K562 (cell line): ENCODE measurements around the gene NOA1. TPM values are rescaled to one million over a fixed set of nuclear protein-coding genes. Genes with fewer than 3 reads are reported as not detected.

Experiments
- ATF7 ChIP-seq: fragments of 450-650 bp; IDR thresholded peaks from 2 replicates; pipeline ENCODE4 v1.7.1; 2014; ENCODE audit warnings: mild to moderate bottlenecking, moderate library complexity
- CBX8 ChIP-seq: fragments of 200-600 bp; sonication (generic); IDR thresholded peaks from 2 replicates; pipeline ENCODE4 v1.6.1; 2012; ENCODE audit warnings: borderline replicate concordance, mixed run types, low read depth, mild to moderate bottlenecking, moderate library complexity, mixed read lengths, low read length, control low read depth, inconsistent platforms; ENCODE audit not compliant: poor library complexity, severe bottlenecking; ENCODE audit errors: extremely low read depth
- E2F3 ChIP-seq: fragments of 250-450 bp; sonication (Bioruptor Pico); IDR thresholded peaks from 2 replicates; pipeline ENCODE4 v1.4.0; 2020; ENCODE audit warnings: mild to moderate bottlenecking
- EP400 ChIP-seq: fragments of 450-650 bp; IDR thresholded peaks from 2 replicates; pipeline ENCODE4 v1.6.1; 2017; ENCODE audit warnings: antibody characterized with exemption, mild to moderate bottlenecking, moderate library complexity
- KLF16 ChIP-seq: IDR thresholded peaks from 2 replicates; pipeline ENCODE4 v1.6.1; 2016; ENCODE audit warnings: antibody characterized with exemption
- L3MBTL2 ChIP-seq: fragments of 450-650 bp; IDR thresholded peaks from 2 replicates; pipeline ENCODE4 v1.6.1; 2016; ENCODE audit warnings: mild to moderate bottlenecking, moderate library complexity
- LCOR ChIP-seq: sonication (generic); formaldehyde crosslinking; IDR thresholded peaks from 2 replicates; pipeline ENCODE4 v1.8.0; 2022; ENCODE audit warnings: mild to moderate bottlenecking, missing genetic modification reagents
- MTA3 ChIP-seq: fragments of 450-650 bp; formaldehyde crosslinking; IDR thresholded peaks from 2 replicates; pipeline ENCODE4 v1.6.1; 2017; ENCODE audit warnings: mild to moderate bottlenecking, borderline replicate concordance
- NBN ChIP-seq: fragments of 450-650 bp; IDR thresholded peaks from 2 replicates; pipeline ENCODE4 v1.6.1; 2016; ENCODE audit warnings: low read depth, mild to moderate bottlenecking
- RAD51 ChIP-seq: fragments of 450-650 bp; IDR thresholded peaks from 2 replicates; pipeline ENCODE4 v1.7.1; 2016; ENCODE audit warnings: low read depth, mild to moderate bottlenecking, borderline replicate concordance
- RBM39 ChIP-seq: fragments of 200-400 bp; formaldehyde crosslinking; optimal IDR thresholded peaks from 2 replicates; pipeline ENCODE3; 2018; ENCODE audit warnings: low read depth, low read length
- RCOR1 ChIP-seq, 2 experiments: IDR thresholded peaks; 2 replicates each; pipeline ENCODE4 v1.6.1; 2012; ENCODE audit warnings: low read depth in 2 of 2, low read length in 2 of 2, borderline replicate concordance in 1 of 2, improper control_type of control experiment in 1 of 2
- RUNX1 ChIP-seq: sonication (generic); IDR thresholded peaks from 2 replicates; pipeline ENCODE4 v1.6.1; 2016; ENCODE audit warnings: antibody characterized with exemption, low read depth
- SIN3B ChIP-seq: fragments of 450-650 bp; IDR thresholded peaks from 2 replicates; pipeline ENCODE4 v1.6.1; 2017; ENCODE audit warnings: low read depth, mild to moderate bottlenecking, moderate library complexity
- SP1 ChIP-seq: sonication (generic); formaldehyde crosslinking; IDR thresholded peaks from 2 replicates; pipeline ENCODE4 v1.8.1; 2022; ENCODE audit warnings: mild to moderate bottlenecking, missing genetic modification reagents
- SRF ChIP-seq, 2 experiments: fragments of 250-450, 450-650 bp in 1 of 2; sonication (Bioruptor Pico) in 1 of 2; sonication (generic) in 1 of 2; formaldehyde crosslinking; IDR thresholded peaks; 2 replicates each; pipeline versions ENCODE4 v1.5.0 to v1.5.1; 2020 to 2022; ENCODE audit warnings: mild to moderate bottlenecking in 1 of 2, missing genetic modification reagents in 1 of 2
- TAF1 ChIP-seq: IDR thresholded peaks from 2 replicates; pipeline ENCODE4 v1.6.1; 2011; ENCODE audit warnings: mild to moderate bottlenecking, low read length, moderate library complexity; ENCODE audit not compliant: insufficient read depth, control insufficient read depth, severe bottlenecking; ENCODE audit errors: extremely low read depth
- ZEB2 ChIP-seq: fragments of 450-650 bp; IDR thresholded peaks from 2 replicates; pipeline ENCODE4 v1.6.1; 2016
- ZNF507 ChIP-seq: conservative IDR thresholded peaks from 2 replicates; pipeline ENCODE4 v1.6.1; 2017; ENCODE audit warnings: missing genetic modification characterization, missing compliant biosample characterization
- ZNF561 ChIP-seq: fragments of 450-650 bp; formaldehyde crosslinking; conservative IDR thresholded peaks from 2 replicates; pipeline ENCODE4 v1.4.0; 2020; ENCODE audit warnings: mild to moderate bottlenecking, moderate library complexity
- ZNF77 ChIP-seq: fragments of 250-450 bp; sonication (Bioruptor Pico); IDR thresholded peaks from 2 replicates; pipeline ENCODE4 v1.5.0; 2020
- polyA plus RNA-seq, 8 experiments: library from polyadenylated mRNA; depleted of rRNA in 4 of 8; stranded (reverse) in 5 of 8; unstranded in 3 of 8; fragments of >200 nt; fragmentation: Nextera tagmentation in 2 of 8; fragmentation: Illumina TruSeq in 1 of 8; extraction: Ambion mirVana in 2 of 8; extraction: Trizol in 1 of 8; gene quantifications; 2 replicates each; pipeline versions ENCODE4 v1.2.1 to v1.2.3, GENCODE V29; 2011 to 2014; ENCODE audit warnings: inconsistent platforms in 1 of 8, missing spikeins in 1 of 8
- total RNA-seq, 7 experiments: library from RNA; depleted of rRNA in 6 of 7; stranded (reverse); fragments of >200 nt in 6 of 7; fragmentation: Illumina TruSeq in 2 of 7; extraction: Trizol in 2 of 7; gene quantifications; 2 replicates each; pipeline versions ENCODE4 v1.2.1 to v1.2.3, GENCODE V29; 2011 to 2021; ENCODE audit warnings: low replicate concordance in 1 of 7
- TF ChIP-seq, protein P1 (sequence below): sonication (generic); formaldehyde crosslinking; IDR thresholded peaks from 2 replicates; pipeline ENCODE4 v1.8.0; 2022; ENCODE audit warnings: mild to moderate bottlenecking, missing genetic modification reagents
- TF ChIP-seq, protein P2 (sequence below): sonication (generic); formaldehyde crosslinking; IDR thresholded peaks from 2 replicates; pipeline ENCODE4 v1.8.0; 2022; ENCODE audit warnings: missing genetic modification reagents, mild to moderate bottlenecking, moderate library complexity, borderline replicate concordance
- TF ChIP-seq, protein P3 (sequence below): sonication (generic); formaldehyde crosslinking; IDR thresholded peaks from 2 replicates; pipeline ENCODE4 v1.8.1; 2023; ENCODE audit warnings: missing genetic modification reagents, mild to moderate bottlenecking, borderline replicate concordance

The NOA1 gene
- total and polyA plus RNA-seq, 9 of the 15 experiments (the other 6 are each of a cell fraction or from before 2014, with no cell fraction given) = 2.6 to 26.6 (median 16.7) TPM

DNA sequence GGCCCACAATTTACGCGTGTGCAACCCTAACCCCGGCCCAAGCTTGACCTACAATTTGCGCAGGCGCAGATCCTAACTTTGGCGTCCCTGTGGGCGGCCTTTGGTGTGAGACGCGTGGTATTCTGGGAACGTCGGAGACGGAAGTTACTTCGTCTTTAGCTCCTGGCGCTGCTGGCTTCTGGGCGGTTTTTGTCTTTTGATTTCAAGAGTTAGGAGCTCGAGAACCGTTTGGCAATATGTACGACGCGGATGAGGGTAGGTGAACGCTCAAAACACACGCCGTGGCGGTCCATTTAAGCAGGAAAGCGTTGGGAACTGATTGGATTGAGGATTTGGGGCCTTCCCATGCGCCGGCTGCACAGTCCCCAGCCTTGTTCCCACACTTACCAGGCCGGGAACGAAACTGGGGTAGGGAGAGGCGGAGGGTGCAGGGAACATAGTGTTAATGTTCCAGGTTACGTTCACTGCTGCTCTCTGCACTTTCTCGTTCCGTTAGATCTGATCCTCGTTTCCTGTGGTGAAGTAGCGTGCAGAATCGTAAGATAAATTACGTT is 1.4 kb upstream of the NOA1 start, which contains the start of gene POLR2B (continued):
- peak; percentile 51; the same call in 1 of the 2 replicates for TF ChIP-seq SP1
- TF ChIP-seq, protein P1, sequence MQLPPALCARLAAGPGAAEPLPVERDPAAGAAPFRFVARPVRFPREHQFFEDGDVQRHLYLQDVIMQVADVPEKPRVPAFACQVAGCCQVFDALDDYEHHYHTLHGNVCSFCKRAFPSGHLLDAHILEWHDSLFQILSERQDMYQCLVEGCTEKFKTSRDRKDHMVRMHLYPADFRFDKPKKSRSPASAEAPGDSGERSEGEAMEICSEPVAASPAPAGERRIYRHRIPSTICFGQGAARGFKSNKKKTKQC = peak; percentile 86
- TF ChIP-seq ZEB2 = no peak
- TF ChIP-seq NBN = 0 out of 2 replicates have a peak, but pooled peaks have one; percentile 47
- TF ChIP-seq RUNX1 = no peak
- no peak for TF ChIP-seq RBM39
- peak; percentile 82 for TF ChIP-seq L3MBTL2
- no peak for TF ChIP-seq CBX8
- no peak for TF ChIP-seq ZNF507 (tag)
- 0 out of 2 replicates have a peak, but pooled peaks have one; percentile 17 for TF ChIP-seq E2F3 (CRISPR knock-in tag)
- TF ChIP-seq RCOR1 (IDR thresholded peaks at IDR 0.05; ENCODE audit: borderline replicate concordance in 1 of 2, low read depth in 2 of 2, low read length in 2 of 2) = 0 out of 4 replicates have a peak, but pooled peaks of 1 of the 2 experiments have one; percentile 44
- no peak for TF ChIP-seq RAD51
- no peak for TF ChIP-seq LCOR (CRISPR knock-in tag)
- TF ChIP-seq ATF7 = peak; percentile 44; the same call in 1 of the 2 replicates
- peak; percentile 64 for TF ChIP-seq EP400
- peak; percentile 91 for TF ChIP-seq TAF1
- TF ChIP-seq, protein P2, sequence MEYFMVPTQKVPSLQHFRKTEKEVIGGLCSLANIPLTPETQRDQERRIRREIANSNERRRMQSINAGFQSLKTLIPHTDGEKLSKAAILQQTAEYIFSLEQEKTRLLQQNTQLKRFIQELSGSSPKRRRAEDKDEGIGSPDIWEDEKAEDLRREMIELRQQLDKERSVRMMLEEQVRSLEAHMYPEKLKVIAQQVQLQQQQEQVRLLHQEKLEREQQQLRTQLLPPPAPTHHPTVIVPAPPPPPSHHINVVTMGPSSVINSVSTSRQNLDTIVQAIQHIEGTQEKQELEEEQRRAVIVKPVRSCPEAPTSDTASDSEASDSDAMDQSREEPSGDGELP (CRISPR knock-in tag) = no peak
- peak in 1 of 2 experiments; percentile 36; a peak in 1 of 4 replicates for TF ChIP-seq SRF (CRISPR knock-in tag; IDR thresholded peaks at IDR 0.05)
- no peak for TF ChIP-seq KLF16
- TF ChIP-seq, protein P3, sequence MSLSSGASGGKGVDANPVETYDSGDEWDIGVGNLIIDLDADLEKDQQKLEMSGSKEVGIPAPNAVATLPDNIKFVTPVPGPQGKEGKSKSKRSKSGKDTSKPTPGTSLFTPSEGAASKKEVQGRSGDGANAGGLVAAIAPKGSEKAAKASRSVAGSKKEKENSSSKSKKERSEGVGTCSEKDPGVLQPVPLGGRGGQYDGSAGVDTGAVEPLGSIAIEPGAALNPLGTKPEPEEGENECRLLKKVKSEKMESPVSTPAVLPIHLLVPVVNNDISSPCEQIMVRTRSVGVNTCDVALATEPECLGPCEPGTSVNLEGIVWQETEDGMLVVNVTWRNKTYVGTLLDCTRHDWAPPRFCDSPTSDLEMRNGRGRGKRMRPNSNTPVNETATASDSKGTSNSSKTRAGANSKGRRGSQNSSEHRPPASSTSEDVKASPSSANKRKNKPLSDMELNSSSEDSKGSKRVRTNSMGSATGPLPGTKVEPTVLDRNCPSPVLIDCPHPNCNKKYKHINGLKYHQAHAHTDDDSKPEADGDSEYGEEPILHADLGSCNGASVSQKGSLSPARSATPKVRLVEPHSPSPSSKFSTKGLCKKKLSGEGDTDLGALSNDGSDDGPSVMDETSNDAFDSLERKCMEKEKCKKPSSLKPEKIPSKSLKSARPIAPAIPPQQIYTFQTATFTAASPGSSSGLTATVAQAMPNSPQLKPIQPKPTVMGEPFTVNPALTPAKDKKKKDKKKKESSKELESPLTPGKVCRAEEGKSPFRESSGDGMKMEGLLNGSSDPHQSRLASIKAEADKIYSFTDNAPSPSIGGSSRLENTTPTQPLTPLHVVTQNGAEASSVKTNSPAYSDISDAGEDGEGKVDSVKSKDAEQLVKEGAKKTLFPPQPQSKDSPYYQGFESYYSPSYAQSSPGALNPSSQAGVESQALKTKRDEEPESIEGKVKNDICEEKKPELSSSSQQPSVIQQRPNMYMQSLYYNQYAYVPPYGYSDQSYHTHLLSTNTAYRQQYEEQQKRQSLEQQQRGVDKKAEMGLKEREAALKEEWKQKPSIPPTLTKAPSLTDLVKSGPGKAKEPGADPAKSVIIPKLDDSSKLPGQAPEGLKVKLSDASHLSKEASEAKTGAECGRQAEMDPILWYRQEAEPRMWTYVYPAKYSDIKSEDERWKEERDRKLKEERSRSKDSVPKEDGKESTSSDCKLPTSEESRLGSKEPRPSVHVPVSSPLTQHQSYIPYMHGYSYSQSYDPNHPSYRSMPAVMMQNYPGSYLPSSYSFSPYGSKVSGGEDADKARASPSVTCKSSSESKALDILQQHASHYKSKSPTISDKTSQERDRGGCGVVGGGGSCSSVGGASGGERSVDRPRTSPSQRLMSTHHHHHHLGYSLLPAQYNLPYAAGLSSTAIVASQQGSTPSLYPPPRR (CRISPR knock-in tag) = peak; percentile 55; the same call in 1 of the 2 replicates
- no peak for TF ChIP-seq ZNF561
- TF ChIP-seq SIN3B = peak; percentile 23; the same call in 1 of the 2 replicates
- TF ChIP-seq ZNF77 (CRISPR knock-in tag) = no peak
- peak; percentile 54; the same call in 1 of the 2 replicates for TF ChIP-seq MTA3
